HepG2 (cell line): ENCODE results near the gene CBX2. TPM values are rescaled to one million over a fixed set of nuclear protein-coding genes. Genes with fewer than 3 reads are reported as not detected.
A peak's percentile ranks its signal among the peaks of the same experiment; 100 is the strongest.

Experiments
- MED8 ChIP-seq: sonication (generic); formaldehyde crosslinking; IDR thresholded peaks from 2 replicates; pipeline ENCODE4 v1.8.1; 2023; ENCODE audit warnings: mild to moderate bottlenecking, missing genetic modification reagents; ENCODE audit not compliant: insufficient replicate concordance
- NCOR1 ChIP-seq: fragments of 200-600 bp; sonication (generic); IDR thresholded peaks from 2 replicates; pipeline ENCODE4 v1.7.0; 2017; ENCODE audit warnings: antibody characterized with exemption, low read length, borderline replicate concordance
- PHB2 ChIP-seq: fragments of 450-650 bp; IDR thresholded peaks from 2 replicates; pipeline ENCODE4 v1.6.1; 2018; ENCODE audit not compliant: partially characterized antibody
- ZNF44 ChIP-seq: sonication (generic); formaldehyde crosslinking; IDR thresholded peaks from 2 replicates; pipeline ENCODE4 v1.5.1; 2020; ENCODE audit warnings: mild to moderate bottlenecking, missing genetic modification reagents
- ZNF546 ChIP-seq: sonication (generic); formaldehyde crosslinking; conservative IDR thresholded peaks from 2 replicates; pipeline ENCODE4 v1.8.1; 2023; ENCODE audit warnings: mild to moderate bottlenecking, missing genetic modification reagents
- ZNF775 ChIP-seq: sonication (generic); formaldehyde crosslinking; IDR thresholded peaks from 2 replicates; pipeline ENCODE4 v1.4.0; 2020; ENCODE audit warnings: missing genetic modification reagents, mild to moderate bottlenecking, moderate library complexity, borderline replicate concordance
- ZSCAN22 ChIP-seq: sonication (generic); formaldehyde crosslinking; IDR thresholded peaks from 2 replicates; pipeline ENCODE4 v1.4.0; 2020; ENCODE audit warnings: mild to moderate bottlenecking, missing genetic modification reagents
- polyA plus RNA-seq, 8 experiments: library from polyadenylated mRNA; depleted of rRNA in 3 of 8; stranded (reverse) in 7 of 8; unstranded in 1 of 8; fragments of >200 nt; fragmentation: Illumina TruSeq in 4 of 8; extraction: Trizol in 4 of 8; gene quantifications; 2 replicates each; pipeline versions ENCODE4 v1.2.1 to v1.2.3, GENCODE V29; 2011 to 2016; ENCODE audit warnings: low read depth in 4 of 8, missing spikeins in 1 of 8, mixed read lengths in 1 of 8; ENCODE audit not compliant: insufficient read depth in 1 of 8
- total RNA-seq, 5 experiments: library from RNA; depleted of rRNA; stranded (reverse); fragments of >200 nt; fragmentation: Illumina TruSeq; extraction: Trizol; gene quantifications; 2 replicates each; pipeline ENCODE4 v1.2.3, GENCODE V29; 2016; ENCODE audit warnings: low read depth in 1 of 5
- TF ChIP-seq, protein P1 (sequence below): sonication (generic); formaldehyde crosslinking; IDR thresholded peaks from 2 replicates; pipeline ENCODE4 v1.9.0; 2021; ENCODE audit warnings: missing genetic modification reagents, borderline replicate concordance
- TF ChIP-seq, protein P2 (sequence below): IDR thresholded peaks from 2 replicates; pipeline ENCODE4 v1.6.1; 2016; ENCODE audit warnings: mild to moderate bottlenecking, missing biosample characterization, missing genetic modification reagents
- TF ChIP-seq, protein P3 (sequence below): sonication (generic); formaldehyde crosslinking; IDR thresholded peaks from 2 replicates; pipeline ENCODE4 v1.4.0; 2020; ENCODE audit warnings: mild to moderate bottlenecking, missing genetic modification reagents
- TF ChIP-seq, protein P4 (sequence below): sonication (generic); formaldehyde crosslinking; IDR thresholded peaks from 2 replicates; pipeline ENCODE4 v1.4.0; 2020; ENCODE audit warnings: missing genetic modification reagents
- TF ChIP-seq, protein P5 (sequence below): IDR thresholded peaks from 2 replicates; pipeline ENCODE4 v1.6.1; 2012; ENCODE audit warnings: inconsistent platforms
- TF ChIP-seq, protein P6 (sequence below): sonication (generic); formaldehyde crosslinking; IDR thresholded peaks from 2 replicates; pipeline ENCODE4 v1.5.1; 2020; ENCODE audit warnings: mild to moderate bottlenecking, missing genetic modification reagents, moderate library complexity
- TF ChIP-seq, protein P7 (sequence below), 2 experiments: sonication (generic) in 1 of 2; formaldehyde crosslinking in 1 of 2; IDR thresholded peaks; 2 replicates each; pipeline versions ENCODE4 v1.5.1 to v1.6.1; 2011 to 2020; ENCODE audit warnings: borderline replicate concordance in 1 of 2, low read depth in 1 of 2, low read length in 1 of 2, mild to moderate bottlenecking in 1 of 2, missing genetic modification reagents in 1 of 2, moderate library complexity in 1 of 2

CBX2 gene
- total and polyA plus RNA-seq, 2 of the 13 experiments (the other 11 are each of a cell fraction or from before 2014, with no cell fraction given) = 14.5 to 31.1 TPM

DNA sequence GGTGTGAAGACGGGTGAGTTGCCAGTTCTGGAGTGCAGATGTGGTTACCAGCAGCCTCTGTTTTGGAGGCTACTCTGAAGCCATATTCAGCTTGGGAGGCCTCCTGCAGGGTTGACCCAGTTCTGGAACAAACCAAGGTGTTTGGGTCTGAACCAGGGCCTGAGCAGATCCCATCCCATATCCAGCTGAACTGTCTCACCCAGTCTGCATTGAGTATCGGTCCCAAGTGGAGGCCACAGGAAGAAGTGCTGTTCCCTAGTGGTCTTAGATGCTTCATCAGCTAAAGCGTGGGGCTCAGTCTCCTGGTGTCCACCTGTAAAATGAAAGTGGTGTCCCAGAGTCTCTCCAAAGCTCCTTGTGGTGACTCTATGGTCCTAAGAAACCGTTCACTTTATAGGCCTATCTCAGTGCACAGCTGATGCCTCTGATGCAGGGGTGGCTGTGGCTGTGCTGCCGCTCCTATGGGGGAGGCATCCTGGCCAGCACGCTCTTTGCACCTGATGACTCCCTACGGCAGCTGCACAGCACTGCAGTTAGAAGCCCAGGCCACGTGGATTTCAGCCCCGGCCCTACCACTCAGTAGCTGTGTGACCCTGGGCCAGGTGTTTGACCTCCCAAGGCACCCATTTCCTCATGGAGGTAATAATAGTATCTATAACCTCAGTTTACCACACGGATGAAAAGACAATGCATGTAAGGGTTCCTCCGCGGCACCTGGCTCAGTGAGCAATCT is 40.2 kb downstream of the CBX2 start (continued):
- TF ChIP-seq, protein P1, sequence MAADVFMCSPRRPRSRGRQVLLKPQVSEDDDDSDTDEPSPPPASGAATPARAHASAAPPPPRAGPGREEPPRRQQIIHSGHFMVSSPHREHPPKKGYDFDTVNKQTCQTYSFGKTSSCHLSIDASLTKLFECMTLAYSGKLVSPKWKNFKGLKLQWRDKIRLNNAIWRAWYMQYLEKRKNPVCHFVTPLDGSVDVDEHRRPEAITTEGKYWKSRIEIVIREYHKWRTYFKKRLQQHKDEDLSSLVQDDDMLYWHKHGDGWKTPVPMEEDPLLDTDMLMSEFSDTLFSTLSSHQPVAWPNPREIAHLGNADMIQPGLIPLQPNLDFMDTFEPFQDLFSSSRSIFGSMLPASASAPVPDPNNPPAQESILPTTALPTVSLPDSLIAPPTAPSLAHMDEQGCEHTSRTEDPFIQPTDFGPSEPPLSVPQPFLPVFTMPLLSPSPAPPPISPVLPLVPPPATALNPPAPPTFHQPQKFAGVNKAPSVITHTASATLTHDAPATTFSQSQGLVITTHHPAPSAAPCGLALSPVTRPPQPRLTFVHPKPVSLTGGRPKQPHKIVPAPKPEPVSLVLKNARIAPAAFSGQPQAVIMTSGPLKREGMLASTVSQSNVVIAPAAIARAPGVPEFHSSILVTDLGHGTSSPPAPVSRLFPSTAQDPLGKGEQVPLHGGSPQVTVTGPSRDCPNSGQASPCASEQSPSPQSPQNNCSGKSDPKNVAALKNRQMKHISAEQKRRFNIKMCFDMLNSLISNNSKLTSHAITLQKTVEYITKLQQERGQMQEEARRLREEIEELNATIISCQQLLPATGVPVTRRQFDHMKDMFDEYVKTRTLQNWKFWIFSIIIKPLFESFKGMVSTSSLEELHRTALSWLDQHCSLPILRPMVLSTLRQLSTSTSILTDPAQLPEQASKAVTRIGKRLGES = no peak
- TF ChIP-seq PHB2 (no peak), ZNF546 (0 out of 2 replicates have a peak, but pooled peaks have one; percentile 64), ZSCAN22 (no peak), NCOR1 (no peak), ZNF775 (no peak), ZNF44 (0 out of 2 replicates have a peak, but pooled peaks have one; percentile 68), MED8 (CRISPR knock-in tag) (no peak)
- TF ChIP-seq, protein P2, sequence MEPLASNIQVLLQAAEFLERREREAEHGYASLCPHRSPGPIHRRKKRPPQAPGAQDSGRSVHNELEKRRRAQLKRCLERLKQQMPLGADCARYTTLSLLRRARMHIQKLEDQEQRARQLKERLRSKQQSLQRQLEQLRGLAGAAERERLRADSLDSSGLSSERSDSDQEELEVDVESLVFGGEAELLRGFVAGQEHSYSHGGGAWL (CRISPR knock-in tag) = peak; percentile 67
- TF ChIP-seq, protein P3, sequence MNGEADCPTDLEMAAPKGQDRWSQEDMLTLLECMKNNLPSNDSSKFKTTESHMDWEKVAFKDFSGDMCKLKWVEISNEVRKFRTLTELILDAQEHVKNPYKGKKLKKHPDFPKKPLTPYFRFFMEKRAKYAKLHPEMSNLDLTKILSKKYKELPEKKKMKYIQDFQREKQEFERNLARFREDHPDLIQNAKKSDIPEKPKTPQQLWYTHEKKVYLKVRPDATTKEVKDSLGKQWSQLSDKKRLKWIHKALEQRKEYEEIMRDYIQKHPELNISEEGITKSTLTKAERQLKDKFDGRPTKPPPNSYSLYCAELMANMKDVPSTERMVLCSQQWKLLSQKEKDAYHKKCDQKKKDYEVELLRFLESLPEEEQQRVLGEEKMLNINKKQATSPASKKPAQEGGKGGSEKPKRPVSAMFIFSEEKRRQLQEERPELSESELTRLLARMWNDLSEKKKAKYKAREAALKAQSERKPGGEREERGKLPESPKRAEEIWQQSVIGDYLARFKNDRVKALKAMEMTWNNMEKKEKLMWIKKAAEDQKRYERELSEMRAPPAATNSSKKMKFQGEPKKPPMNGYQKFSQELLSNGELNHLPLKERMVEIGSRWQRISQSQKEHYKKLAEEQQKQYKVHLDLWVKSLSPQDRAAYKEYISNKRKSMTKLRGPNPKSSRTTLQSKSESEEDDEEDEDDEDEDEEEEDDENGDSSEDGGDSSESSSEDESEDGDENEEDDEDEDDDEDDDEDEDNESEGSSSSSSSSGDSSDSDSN (CRISPR knock-in tag) = no peak; the same call in 1 of the 2 replicates
- TF ChIP-seq, protein P4, sequence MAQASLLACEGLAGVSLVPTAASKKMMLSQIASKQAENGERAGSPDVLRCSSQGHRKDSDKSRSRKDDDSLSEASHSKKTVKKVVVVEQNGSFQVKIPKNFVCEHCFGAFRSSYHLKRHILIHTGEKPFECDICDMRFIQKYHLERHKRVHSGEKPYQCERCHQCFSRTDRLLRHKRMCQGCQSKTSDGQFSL (CRISPR knock-in tag) = no peak
- TF ChIP-seq, protein P5, sequence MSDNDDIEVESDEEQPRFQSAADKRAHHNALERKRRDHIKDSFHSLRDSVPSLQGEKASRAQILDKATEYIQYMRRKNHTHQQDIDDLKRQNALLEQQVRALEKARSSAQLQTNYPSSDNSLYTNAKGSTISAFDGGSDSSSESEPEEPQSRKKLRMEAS = peak; percentile 96
- TF ChIP-seq, protein P6, sequence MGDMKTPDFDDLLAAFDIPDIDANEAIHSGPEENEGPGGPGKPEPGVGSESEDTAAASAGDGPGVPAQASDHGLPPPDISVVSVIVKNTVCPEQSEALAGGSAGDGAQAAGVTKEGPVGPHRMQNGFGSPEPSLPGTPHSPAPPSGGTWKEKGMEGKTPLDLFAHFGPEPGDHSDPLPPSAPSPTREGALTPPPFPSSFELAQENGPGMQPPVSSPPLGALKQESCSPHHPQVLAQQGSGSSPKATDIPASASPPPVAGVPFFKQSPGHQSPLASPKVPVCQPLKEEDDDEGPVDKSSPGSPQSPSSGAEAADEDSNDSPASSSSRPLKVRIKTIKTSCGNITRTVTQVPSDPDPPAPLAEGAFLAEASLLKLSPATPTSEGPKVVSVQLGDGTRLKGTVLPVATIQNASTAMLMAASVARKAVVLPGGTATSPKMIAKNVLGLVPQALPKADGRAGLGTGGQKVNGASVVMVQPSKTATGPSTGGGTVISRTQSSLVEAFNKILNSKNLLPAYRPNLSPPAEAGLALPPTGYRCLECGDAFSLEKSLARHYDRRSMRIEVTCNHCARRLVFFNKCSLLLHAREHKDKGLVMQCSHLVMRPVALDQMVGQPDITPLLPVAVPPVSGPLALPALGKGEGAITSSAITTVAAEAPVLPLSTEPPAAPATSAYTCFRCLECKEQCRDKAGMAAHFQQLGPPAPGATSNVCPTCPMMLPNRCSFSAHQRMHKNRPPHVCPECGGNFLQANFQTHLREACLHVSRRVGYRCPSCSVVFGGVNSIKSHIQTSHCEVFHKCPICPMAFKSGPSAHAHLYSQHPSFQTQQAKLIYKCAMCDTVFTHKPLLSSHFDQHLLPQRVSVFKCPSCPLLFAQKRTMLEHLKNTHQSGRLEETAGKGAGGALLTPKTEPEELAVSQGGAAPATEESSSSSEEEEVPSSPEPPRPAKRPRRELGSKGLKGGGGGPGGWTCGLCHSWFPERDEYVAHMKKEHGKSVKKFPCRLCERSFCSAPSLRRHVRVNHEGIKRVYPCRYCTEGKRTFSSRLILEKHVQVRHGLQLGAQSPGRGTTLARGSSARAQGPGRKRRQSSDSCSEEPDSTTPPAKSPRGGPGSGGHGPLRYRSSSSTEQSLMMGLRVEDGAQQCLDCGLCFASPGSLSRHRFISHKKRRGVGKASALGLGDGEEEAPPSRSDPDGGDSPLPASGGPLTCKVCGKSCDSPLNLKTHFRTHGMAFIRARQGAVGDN = peak; percentile 96
- TF ChIP-seq, protein P7, sequence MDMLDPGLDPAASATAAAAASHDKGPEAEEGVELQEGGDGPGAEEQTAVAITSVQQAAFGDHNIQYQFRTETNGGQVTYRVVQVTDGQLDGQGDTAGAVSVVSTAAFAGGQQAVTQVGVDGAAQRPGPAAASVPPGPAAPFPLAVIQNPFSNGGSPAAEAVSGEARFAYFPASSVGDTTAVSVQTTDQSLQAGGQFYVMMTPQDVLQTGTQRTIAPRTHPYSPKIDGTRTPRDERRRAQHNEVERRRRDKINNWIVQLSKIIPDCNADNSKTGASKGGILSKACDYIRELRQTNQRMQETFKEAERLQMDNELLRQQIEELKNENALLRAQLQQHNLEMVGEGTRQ (IDR thresholded peaks at IDR 0.05; ENCODE audit: low read depth, low read length) = no peak
- TF ChIP-seq, protein P7 (CRISPR knock-in tag; IDR thresholded peaks at IDR 0.05; ENCODE audit: borderline replicate concordance) = no peak; the same call in 1 of the 2 replicates
